H9 (cell line): ENCODE results near the gene CTNNA3. TPM values are rescaled to one million over a fixed set of nuclear protein-coding genes. Genes with fewer than 3 reads are reported as not detected.

Source experiments
- DNase-seq: peaks from one replicate; pipeline ENCODE4 v3.0.0-alpha.2; 2017
- H2AFZ ChIP-seq: one replicate; pipeline ENCODE4 v1.6.1; 2013; ENCODE audit warnings: mild to moderate bottlenecking, low read length, control low read depth, moderate library complexity
- H2AK5ac ChIP-seq: 2 replicates; pipeline ENCODE4 v1.6.1; 2013; ENCODE audit warnings: low read length, control low read depth, mixed read lengths; ENCODE audit not compliant: insufficient read length
- H2BK120ac ChIP-seq: one replicate; pipeline ENCODE4 v1.6.1; 2013; ENCODE audit warnings: low read depth, mild to moderate bottlenecking, low read length, control low read depth, inconsistent platforms; ENCODE audit not compliant: poor library complexity, severe bottlenecking
- H2BK12ac ChIP-seq: 2 replicates; pipeline ENCODE4 v1.6.1; 2013; ENCODE audit warnings: low read length, control low read depth, mixed read lengths, low read depth; ENCODE audit not compliant: insufficient read length
- H2BK15ac ChIP-seq: 2 replicates; pipeline ENCODE4 v1.6.1; 2013; ENCODE audit warnings: low read depth, low read length, control low read depth
- H2BK20ac ChIP-seq: one replicate; pipeline ENCODE4 v1.6.1; 2013; ENCODE audit warnings: low read depth, mild to moderate bottlenecking, low read length, control low read depth, inconsistent platforms; ENCODE audit not compliant: poor library complexity, severe bottlenecking
- H2BK5ac ChIP-seq: 2 replicates; pipeline ENCODE4 v1.6.1; 2013; ENCODE audit warnings: low read length, control low read depth, mixed read lengths; ENCODE audit not compliant: insufficient read length
- H3K14ac ChIP-seq: 2 replicates; pipeline ENCODE4 v1.6.1; 2013; ENCODE audit warnings: low read length, control low read depth; ENCODE audit not compliant: insufficient read depth
- H3K18ac ChIP-seq: 2 replicates; pipeline ENCODE4 v1.6.1; 2013; ENCODE audit warnings: low read depth, mild to moderate bottlenecking, mixed read lengths, low read length, control low read depth; ENCODE audit not compliant: insufficient read length
- H3K23ac ChIP-seq: 2 replicates; pipeline ENCODE4 v1.6.1; 2013; ENCODE audit warnings: low read length, control low read depth, mixed read lengths, low read depth; ENCODE audit not compliant: insufficient read length
- H3K23me2 ChIP-seq: 2 replicates; pipeline ENCODE4 v1.6.1; 2013; ENCODE audit warnings: low read depth, mild to moderate bottlenecking, mixed read lengths, low read length, control low read depth; ENCODE audit not compliant: insufficient read length, poor library complexity, severe bottlenecking
- H3K27ac ChIP-seq: 2 replicates; pipeline ENCODE4 v1.5.1; 2013; ENCODE audit warnings: low read length, control low read depth, mixed read lengths, low read depth; ENCODE audit not compliant: insufficient read length
- H3K27me3 ChIP-seq: 2 replicates; pipeline ENCODE4 v1.6.1; 2013; ENCODE audit warnings: low read length, control low read depth, inconsistent platforms; ENCODE audit not compliant: insufficient read depth
- H3K4ac ChIP-seq: 2 replicates; pipeline ENCODE4 v1.6.1; 2013; ENCODE audit warnings: low read depth, mild to moderate bottlenecking, control low read depth, inconsistent platforms, low read length, moderate library complexity
- H3K4me1 ChIP-seq: 2 replicates; pipeline ENCODE4 v1.6.1; 2013; ENCODE audit warnings: low read length, control low read depth, inconsistent platforms; ENCODE audit not compliant: insufficient read depth
- H3K4me2 ChIP-seq: 2 replicates; pipeline ENCODE4 v1.6.1; 2013; ENCODE audit warnings: low read length, control low read depth, mixed read lengths; ENCODE audit not compliant: insufficient read length, insufficient read depth
- H3K56ac ChIP-seq: 2 replicates; pipeline ENCODE4 v1.6.1; 2013; ENCODE audit warnings: low read depth, mild to moderate bottlenecking, mixed read lengths, low read length, control low read depth; ENCODE audit not compliant: insufficient read length
- H3K79me1 ChIP-seq: 2 replicates; pipeline ENCODE4 v1.6.1; 2013; ENCODE audit warnings: low read depth, mild to moderate bottlenecking, moderate library complexity, low read length, control low read depth, inconsistent platforms; ENCODE audit not compliant: insufficient read depth, poor library complexity, severe bottlenecking
- H3K79me2 ChIP-seq: 2 replicates; pipeline ENCODE4 v1.6.1; 2013; ENCODE audit warnings: low read length, control low read depth, inconsistent platforms; ENCODE audit not compliant: insufficient read depth
- H3K9ac ChIP-seq: 2 replicates; pipeline ENCODE4 v1.6.1; 2013; ENCODE audit warnings: low read length, control low read depth, mixed read lengths; ENCODE audit not compliant: insufficient read length; ENCODE audit errors: extremely low read depth
- H3K9me3 ChIP-seq: one replicate; pipeline ENCODE4 v1.6.1; 2013; ENCODE audit warnings: low read depth, low read length, inconsistent platforms; ENCODE audit not compliant: control insufficient read depth
- H3T11ph ChIP-seq: one replicate; pipeline ENCODE4 v1.6.1; 2013; ENCODE audit warnings: mild to moderate bottlenecking, low read length, control low read depth, inconsistent platforms
- H4K20me1 ChIP-seq: one replicate; pipeline ENCODE4 v1.6.1; 2013; ENCODE audit not compliant: control insufficient read depth, insufficient read length, insufficient read depth
- H4K5ac ChIP-seq: 2 replicates; pipeline ENCODE4 v1.6.1; 2013; ENCODE audit warnings: low read depth, mild to moderate bottlenecking, mixed read lengths, low read length, control low read depth; ENCODE audit not compliant: insufficient read length
- H4K8ac ChIP-seq: replicated peaks from 2 replicates; pipeline ENCODE4 v1.6.1; 2013; ENCODE audit warnings: low read length, control low read depth, mixed read lengths, low read depth; ENCODE audit not compliant: insufficient read length
- H4K91ac ChIP-seq: 2 replicates; pipeline ENCODE4 v1.6.1; 2013; ENCODE audit warnings: low read depth, mild to moderate bottlenecking, moderate library complexity, mixed read lengths, low read length, control low read depth; ENCODE audit not compliant: insufficient read length
- H3K27ac Mint-ChIP-seq, 3 experiments: 2 replicates in 2 of 3; 3 replicates in 1 of 3; pipeline ENCODE4 v1.8.0; 2020 to 2021; ENCODE audit warnings: mixed read lengths in 3 of 3, mild to moderate bottlenecking in 1 of 3, moderate library complexity in 1 of 3
- H3K27me3 Mint-ChIP-seq: 2 replicates; pipeline ENCODE4 v1.8.0; 2021; ENCODE audit warnings: low read depth, mild to moderate bottlenecking, moderate library complexity, mixed read lengths
- H3K36me3 Mint-ChIP-seq, 3 experiments: 2 replicates in 2 of 3; 3 replicates in 1 of 3; pipeline ENCODE4 v1.8.0; 2020 to 2021; ENCODE audit warnings: low read depth in 3 of 3, mixed read lengths in 3 of 3; ENCODE audit not compliant: insufficient read depth in 1 of 3
- H3K4me1 Mint-ChIP-seq, 2 experiments: 2 replicates each; pipeline ENCODE4 v1.8.0; 2020; ENCODE audit warnings: mixed read lengths in 2 of 2
- H3K4me3 Mint-ChIP-seq, 2 experiments: 2 replicates in 1 of 2; 3 replicates in 1 of 2; pipeline ENCODE4 v1.8.0; 2020 to 2021; ENCODE audit warnings: mild to moderate bottlenecking in 2 of 2, mixed read lengths in 2 of 2, moderate library complexity in 1 of 2
- H3K9me3 Mint-ChIP-seq, 2 experiments: 2 replicates in 1 of 2; 3 replicates in 1 of 2; pipeline ENCODE4 v1.8.0; 2020; ENCODE audit warnings: mild to moderate bottlenecking in 2 of 2, mixed read lengths in 2 of 2, moderate library complexity in 1 of 2
- WGBS: extraction: QIAGEN DNeasy Blood & Tissue Kit; methylation state at CpG from one replicate; pipeline ENCODE4 v1.1.7; 2013; ENCODE audit warnings: missing lambda C conversion rate, low lambda C conversion rate, mixed read lengths; ENCODE audit not compliant: insufficient read length; ENCODE audit errors: extremely low coverage; 5-methylcytosine and 5-hydroxymethylcytosine counted together
- total RNA-seq: library from RNA; stranded (reverse); gene quantifications from 2 replicates; pipeline ENCODE4 v1.2.1, GENCODE V29; 2021
- TF ChIP-seq, protein P1 (sequence below): fragments of 200-600 bp; sonication (generic); conservative IDR thresholded peaks from 3 replicates; pipeline ENCODE4 v1.8.0; 2021; ENCODE audit warnings: antibody characterized with exemption, mild to moderate bottlenecking

CTNNA3 gene
- total RNA-seq, 1 experiment from 2014 or later, result 3.3 TPM

DNA sequence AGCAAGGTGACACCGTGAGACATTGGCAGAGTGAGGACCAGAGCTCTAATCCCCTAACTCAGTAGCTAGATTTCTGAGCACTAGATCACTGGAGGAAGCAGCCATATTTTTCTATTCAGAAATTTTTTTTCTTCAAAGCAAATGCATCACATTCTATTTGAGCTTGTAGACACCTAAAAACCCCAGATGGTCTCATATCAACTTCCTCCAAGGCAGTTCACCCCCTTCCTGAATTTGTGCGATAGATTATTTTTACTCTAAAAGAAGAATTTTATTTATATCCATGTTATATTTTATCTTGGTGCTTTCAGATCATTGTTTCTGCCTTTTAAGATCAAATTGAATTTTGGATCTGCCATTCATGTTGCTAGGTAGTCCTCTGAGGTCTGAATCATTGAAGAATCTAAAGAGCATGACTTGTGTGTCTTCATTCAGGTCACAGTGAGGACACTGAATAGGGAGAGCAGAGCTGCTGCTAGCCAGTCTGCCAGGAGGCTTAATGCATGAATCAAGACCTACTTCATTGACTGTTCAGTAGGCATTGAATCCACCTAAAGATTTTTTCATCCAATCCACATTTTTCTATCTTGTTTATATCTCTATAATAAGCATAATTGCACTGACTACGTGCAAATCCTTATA lies 863.1 kb downstream of the CTNNA3 start:
- H3K27me3 Mint-ChIP-seq, result no peaks in the 10 kb centered on the region
- Histone ChIP-seq H2BK120ac (no peak overlapping the region), H2AFZ (no peak overlapping the region), H3K4ac (no peak overlapping the region), H3T11ph (no peak overlapping the region), H3K79me2 (no peaks in the 10 kb centered on the region), H3K18ac (no peak overlapping the region), H3K14ac (no peak overlapping the region), H4K20me1 (no peaks in the 10 kb centered on the region), H3K4me2 (no peak overlapping the region), H4K5ac (no peak overlapping the region), H2BK20ac (no peak overlapping the region), H3K79me1 (no peaks in the 10 kb centered on the region), H2BK12ac (no peak overlapping the region), H4K8ac (no peak overlapping the region), H2BK15ac (no peak overlapping the region), H3K4me1 (no peaks in the 10 kb centered on the region; the same call in 1 of the 2 replicates), H4K91ac (no peak overlapping the region), H3K56ac (no peak overlapping the region), H3K23ac (no peak overlapping the region), H2BK5ac (no peak overlapping the region), H2AK5ac (no peak overlapping the region), H3K27me3 (no peaks in the 10 kb centered on the region), H3K27ac (no peak overlapping the region), H3K9ac (no peak overlapping the region), H3K23me2 (no peaks in the 10 kb centered on the region), H3K9me3 (no peaks in the 10 kb centered on the region)
- DNase-seq, result no peak
- no peaks in the 10 kb centered on the region for H3K36me3 Mint-ChIP-seq
- TF ChIP-seq, protein P1, sequence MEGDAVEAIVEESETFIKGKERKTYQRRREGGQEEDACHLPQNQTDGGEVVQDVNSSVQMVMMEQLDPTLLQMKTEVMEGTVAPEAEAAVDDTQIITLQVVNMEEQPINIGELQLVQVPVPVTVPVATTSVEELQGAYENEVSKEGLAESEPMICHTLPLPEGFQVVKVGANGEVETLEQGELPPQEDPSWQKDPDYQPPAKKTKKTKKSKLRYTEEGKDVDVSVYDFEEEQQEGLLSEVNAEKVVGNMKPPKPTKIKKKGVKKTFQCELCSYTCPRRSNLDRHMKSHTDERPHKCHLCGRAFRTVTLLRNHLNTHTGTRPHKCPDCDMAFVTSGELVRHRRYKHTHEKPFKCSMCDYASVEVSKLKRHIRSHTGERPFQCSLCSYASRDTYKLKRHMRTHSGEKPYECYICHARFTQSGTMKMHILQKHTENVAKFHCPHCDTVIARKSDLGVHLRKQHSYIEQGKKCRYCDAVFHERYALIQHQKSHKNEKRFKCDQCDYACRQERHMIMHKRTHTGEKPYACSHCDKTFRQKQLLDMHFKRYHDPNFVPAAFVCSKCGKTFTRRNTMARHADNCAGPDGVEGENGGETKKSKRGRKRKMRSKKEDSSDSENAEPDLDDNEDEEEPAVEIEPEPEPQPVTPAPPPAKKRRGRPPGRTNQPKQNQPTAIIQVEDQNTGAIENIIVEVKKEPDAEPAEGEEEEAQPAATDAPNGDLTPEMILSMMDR, result no peak
- H3K4me3 Mint-ChIP-seq, result no peak overlapping the region
- H3K9me3 Mint-ChIP-seq, result no peaks in the 10 kb centered on the region
- H3K27ac Mint-ChIP-seq, result no peak overlapping the region
- WGBS, result no CpG with 5 or more reads among the region's 3 CpGs
- peaks cover 16 to 22% of the 10 kb centered on the region in 2 experiments for H3K4me1 Mint-ChIP-seq
